ENCODE results near the gene ARHGAP6. TPM values are rescaled to one million over a fixed set of nuclear protein-coding genes. Genes with fewer than 3 reads are reported as not detected.

The ARHGAP6 gene
- total RNA-seq, 6 experiments from 2014 or later, result 0.38 to 1.2 (median 0.78) TPM

GRCh38 chrX:11376163-11376562 lies 289.6 kb downstream of the ARHGAP6 start:
- Histone ChIP-seq H3K27ac (no peak overlapping the region), H3K36me3 (no peaks in the 10 kb centered on the region), H3K4me1 (no peaks in the 10 kb centered on the region), H3K9me3 (no peaks in the 10 kb centered on the region), H3K27me3 (no peaks in the 10 kb centered on the region), H3K4me3 (no peak overlapping the region)
- no peak for TF ChIP-seq CTCF (IDR thresholded peaks at IDR 0.05)
- TF ChIP-seq POLR2A (IDR thresholded peaks at IDR 0.05), result no peak
- intact Hi-C loops (cut with DNase I), result loop anchor here in 1 of 2 donors (10.0 kb wide), 1 partner anchor 231 kb away; no protein-coding TSS in a partner anchor
- DNase-seq (no peak), ATAC-seq (no peak)

DNA sequence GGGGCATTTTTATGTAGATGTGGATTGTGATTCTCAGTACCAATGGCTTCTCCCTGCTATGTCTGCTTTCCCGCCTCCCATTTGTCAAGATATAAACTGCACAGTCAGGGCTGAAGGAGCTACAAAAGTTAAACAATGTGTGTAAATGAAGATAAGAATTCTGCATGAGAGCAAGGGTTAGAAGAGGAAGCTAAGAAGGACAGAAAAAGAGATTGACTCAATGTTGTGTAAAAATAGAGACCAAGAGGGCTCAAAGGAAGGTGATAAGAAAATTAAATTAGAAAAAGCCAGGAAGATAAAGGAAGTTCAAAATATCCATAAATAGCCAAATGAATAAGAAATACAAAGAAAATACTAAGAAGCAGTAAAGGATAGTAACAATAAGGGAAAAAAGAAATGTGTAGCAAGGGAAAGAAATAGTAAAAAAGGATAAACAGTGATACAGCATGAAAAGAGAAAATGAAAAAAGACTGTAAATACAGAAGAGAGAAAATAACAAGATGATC lies 290.1 kb downstream of the ARHGAP6 start:
- Histone ChIP-seq H3K27me3 (no peaks in the 10 kb centered on the region), H3K4me1 (no peaks in the 10 kb centered on the region), H3K36me3 (no peaks in the 10 kb centered on the region), H3K27ac (no peak overlapping the region), H3K9me3 (no peaks in the 10 kb centered on the region), H3K4me3 (no peak overlapping the region)
- ATAC-seq, result no peak
- intact Hi-C loops (cut with DNase I), result loop anchor here in 1 of 2 donors (10.0 kb wide), 1 partner anchor 231 kb away; no protein-coding TSS in a partner anchor
- 50% methylated on average over 1 of the region's 1 CpG for WGBS (ENCODE audit: insufficient coverage, low coverage, low lambda C conversion rate, missing lambda C conversion rate)
- no peak for DNase-seq
- TF ChIP-seq POLR2A (IDR thresholded peaks at IDR 0.05) (no peak), CTCF (IDR thresholded peaks at IDR 0.05) (no peak)

DNA sequence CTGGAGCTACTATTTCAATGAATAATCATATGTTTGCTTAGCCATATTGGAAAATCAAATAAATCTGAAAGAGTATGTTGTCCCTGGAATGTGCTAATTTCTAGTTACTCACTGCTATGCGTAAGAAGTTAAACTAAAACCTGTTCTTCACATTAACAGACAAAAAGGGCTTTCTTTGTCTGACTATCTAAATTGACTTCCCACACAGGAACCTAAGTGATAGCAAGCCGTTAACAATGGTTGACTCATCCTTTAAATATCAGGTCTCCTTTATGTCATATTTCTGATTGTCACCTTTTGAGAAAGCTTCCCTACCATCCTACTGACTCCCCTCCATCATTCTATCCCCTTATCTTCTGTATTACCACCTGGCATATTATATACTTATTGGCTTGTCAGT lies 291.1 kb downstream of the ARHGAP6 start:
- H3K27ac ChIP-seq, result no peak overlapping the region
- no peaks in the 10 kb centered on the region for H3K36me3 ChIP-seq
- no peaks in the 10 kb centered on the region for H3K9me3 ChIP-seq
- TF ChIP-seq CTCF (IDR thresholded peaks at IDR 0.05) (no peak), POLR2A (IDR thresholded peaks at IDR 0.05) (no peak)
- H3K27me3 ChIP-seq, result no peaks in the 10 kb centered on the region
- no peaks in the 10 kb centered on the region for H3K4me1 ChIP-seq
- no peak for ATAC-seq
- no peak for DNase-seq
- no peak overlapping the region for H3K4me3 ChIP-seq
- intact Hi-C loops (cut with DNase I), result loop anchor here in 1 of 2 donors (10.0 kb wide), 1 partner anchor 230 kb away; no protein-coding TSS in a partner anchor
- WGBS (ENCODE audit: insufficient coverage, low coverage, low lambda C conversion rate, missing lambda C conversion rate), result 40% methylated on average over 2 of the region's 2 CpGs

- ATAC-seq, result no peak
- intact Hi-C loops (cut with DNase I), result loop anchor here in 1 of 2 donors (10.0 kb wide), 1 partner anchor 226 kb away; no protein-coding TSS in a partner anchor
- no peaks in the 10 kb centered on the region for H3K36me3 ChIP-seq
- H3K27ac ChIP-seq, result no peak overlapping the region
- no peak overlapping the region for H3K4me3 ChIP-seq
- H3K27me3 ChIP-seq, result no peaks in the 10 kb centered on the region
- DNase-seq, result no peak
- TF ChIP-seq POLR2A (IDR thresholded peaks at IDR 0.05) (no peak), CTCF (IDR thresholded peaks at IDR 0.05) (no peak)
- H3K4me1 ChIP-seq, result no peaks in the 10 kb centered on the region
- H3K9me3 ChIP-seq, result no peaks in the 10 kb centered on the region
These were observed 294.6 kb downstream of the ARHGAP6 start for GRCh38 chrX:11371106-11371505.
